ENCODE data around the gene COMTD1. TPM values are rescaled to one million over a fixed set of nuclear protein-coding genes. Genes with fewer than 3 reads are reported as not detected.
"Not testable (repeated sequence)": the region's sequence is repeated elsewhere in the genome, so short reads cannot be mapped to it uniquely, and the experiment has no call there.

COMTD1 gene
- total RNA-seq, 1 experiment from 2014 or later: 124 TPM

DNA sequence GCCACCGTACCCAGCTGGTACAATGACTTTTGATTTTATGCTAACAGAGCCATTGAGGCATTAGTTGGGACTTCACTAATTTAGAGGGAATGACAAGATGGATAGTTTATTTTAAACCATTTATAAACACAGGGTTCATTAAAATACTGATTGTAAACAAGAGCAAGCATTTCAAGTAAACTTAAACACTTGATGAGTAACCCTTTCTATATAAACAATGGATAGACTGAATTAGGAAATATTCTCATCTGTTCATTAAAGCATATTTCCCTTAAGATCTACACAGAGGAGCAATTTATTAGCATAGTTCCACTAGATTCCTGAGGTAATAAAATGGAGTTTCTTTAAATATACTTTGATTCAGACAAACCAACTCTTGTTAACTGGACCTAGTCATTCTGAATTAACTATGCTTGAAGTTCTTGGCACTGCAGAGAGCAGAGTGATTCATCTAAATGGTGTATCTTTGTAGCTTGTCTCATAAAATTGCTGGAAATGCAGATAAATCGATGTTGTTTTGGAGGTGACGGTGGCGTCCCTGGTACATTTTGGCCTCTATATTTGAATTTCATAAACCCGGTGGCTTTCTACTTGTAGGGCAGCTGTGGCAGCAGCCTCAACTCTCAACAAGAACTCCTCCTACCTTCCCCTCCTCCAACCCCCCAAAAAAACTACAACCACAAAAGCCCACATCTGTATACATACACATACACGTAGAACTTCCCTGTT lies 40.6 kb downstream of the COMTD1 start:
- no peak for DNase-seq (ENCODE audit: low spot score)

DNA sequence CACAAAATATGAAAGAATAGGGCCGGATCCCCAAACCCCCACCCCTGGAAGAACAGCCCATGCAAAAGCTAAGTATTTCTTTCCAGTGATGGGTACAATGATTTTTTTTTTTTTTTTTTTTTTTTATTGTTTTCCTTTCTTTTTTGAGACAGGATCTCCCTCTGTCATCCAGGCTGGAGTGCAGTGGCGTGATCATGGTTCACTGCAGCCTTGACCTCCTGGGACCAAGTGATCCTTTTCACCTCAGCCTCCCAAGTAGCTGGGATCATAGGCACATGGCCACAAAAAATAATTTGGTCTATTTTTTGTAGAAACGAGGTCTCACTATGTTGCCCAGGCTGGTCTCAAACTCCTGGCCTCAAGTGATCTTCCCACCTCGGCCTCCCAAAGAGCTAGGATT lies 41.1 kb downstream of the COMTD1 start:
- not testable (repeated sequence) for DNase-seq (ENCODE audit: low spot score)

DNA sequence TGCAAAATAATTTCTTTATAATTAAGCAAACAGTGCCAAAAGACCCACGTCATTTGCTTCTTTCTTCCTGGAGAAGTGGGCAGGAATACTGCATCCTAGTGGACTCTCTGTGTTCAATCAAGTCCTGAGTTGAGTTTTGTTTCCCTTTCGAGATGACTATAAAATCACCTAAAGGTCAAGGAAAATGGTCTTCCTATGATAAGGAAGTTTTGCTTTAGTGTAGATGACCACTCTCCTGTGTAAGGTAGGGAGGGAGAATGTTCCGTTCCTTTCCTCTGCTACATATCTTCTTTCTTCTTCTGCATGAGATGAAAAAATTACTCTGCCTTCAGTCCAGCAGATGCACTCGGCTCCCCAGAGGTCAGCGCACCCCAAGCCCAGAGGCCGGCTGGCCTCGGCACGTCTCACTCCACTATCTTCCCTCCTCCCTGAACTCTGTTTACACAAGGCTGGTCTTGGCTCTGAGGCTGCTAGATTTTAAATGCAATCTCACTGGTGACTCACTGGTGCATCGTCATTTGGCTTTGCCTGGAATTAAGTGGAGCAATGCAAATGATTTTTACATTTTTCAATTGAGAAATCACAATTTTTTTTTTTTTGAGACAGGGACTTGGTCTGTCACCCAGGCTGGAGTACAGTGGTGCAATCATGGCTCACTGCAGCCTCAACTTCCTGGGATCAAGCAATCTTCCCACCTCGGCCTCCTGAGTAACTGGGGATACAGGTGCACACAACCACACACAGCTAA lies 43.8 kb downstream of the COMTD1 start:
- peak; percentile 72 for DNase-seq (ENCODE audit: low spot score)

DNA sequence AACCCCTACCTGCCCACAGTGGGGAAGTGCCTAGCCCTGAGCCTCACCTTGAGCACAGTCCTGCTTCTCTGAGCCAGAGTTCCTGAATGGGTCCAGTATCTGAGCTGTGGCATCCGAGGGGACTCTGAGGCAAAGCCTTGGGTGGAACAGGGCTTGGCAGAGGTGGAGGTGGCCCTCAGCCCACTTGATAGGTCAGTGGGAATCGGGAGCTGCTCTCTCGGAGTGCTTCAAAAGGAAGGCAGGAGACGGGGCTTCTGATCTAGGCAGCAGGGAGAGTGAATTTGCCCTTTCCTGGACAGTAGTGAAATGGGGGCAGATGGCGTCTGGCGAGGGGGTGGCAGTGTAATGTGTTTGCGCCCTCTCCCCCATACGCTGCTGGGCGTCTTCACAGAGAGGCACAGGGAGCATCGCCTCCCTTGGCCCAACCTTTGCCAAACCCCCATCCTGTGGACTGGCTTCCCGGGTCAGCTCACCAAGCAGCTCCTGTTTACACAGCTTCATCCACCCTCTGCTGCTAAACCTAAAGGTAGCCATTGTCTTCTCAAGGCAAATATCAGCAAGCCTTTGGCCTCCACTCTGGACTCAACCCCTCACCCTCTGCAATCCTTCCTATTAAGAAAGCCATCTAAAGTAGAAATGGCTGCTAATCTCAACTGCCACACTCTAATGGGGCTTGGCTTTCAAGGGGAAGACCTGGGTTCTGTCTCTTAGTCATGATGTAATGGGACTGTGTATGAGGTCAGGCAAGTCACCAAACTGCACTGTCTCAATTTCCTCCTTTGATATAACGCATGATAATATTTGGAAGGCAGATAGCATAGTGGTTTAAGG lies 46.3 kb downstream of the COMTD1 start:
- no peak for DNase-seq (ENCODE audit: low spot score)

DNA sequence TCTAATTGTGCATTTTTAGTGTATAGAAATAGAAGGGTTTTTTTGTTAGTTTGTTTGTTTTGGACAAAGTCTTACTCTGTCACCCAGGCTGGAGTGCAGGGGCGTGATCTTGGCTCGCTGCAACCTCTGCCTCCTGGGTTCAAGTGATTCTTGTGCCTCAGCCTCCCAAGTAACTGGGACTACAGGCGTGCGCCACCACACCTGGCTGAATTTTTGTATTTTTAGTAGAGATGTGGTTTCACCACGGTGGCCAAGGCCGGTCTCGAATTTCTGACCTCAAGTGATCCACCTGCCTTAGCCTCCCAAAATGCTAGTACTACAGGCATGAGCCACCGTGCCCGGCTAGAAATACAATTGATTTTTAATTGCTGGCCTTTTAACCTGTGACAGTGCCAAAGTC lies 47.2 kb downstream of the COMTD1 start:
- not testable (repeated sequence) for DNase-seq (ENCODE audit: low spot score)

GRCh38 chr10:75187961-75188426 lies 47.8 kb downstream of the COMTD1 start:
- peak; percentile 76 for DNase-seq (ENCODE audit: low spot score)

DNA sequence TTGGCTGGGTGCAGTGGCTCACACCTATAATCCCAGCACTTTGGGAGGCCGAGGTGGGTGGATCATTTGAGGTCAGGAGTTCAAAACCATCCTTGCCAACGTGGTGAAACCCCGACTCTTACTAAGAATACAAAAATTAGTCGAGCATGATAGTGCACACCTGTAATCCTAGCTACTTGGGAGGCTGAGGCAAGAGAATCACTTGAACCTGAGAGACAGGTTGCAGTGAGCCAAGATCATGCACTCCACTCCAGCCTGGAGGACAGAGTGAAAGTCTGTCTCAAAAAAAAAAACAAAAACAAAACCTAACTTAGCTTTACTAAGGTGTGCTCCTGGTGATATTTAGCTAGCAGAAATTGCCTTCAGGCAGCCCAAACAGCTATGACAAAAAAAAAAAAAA lies 49.4 kb downstream of the COMTD1 start:
- DNase-seq (ENCODE audit: low spot score): no peak

Small RNAs within 50 kb of the gene (small RNA-seq; reads per million reads assigned to genes)
- not detected for gene HMGA1P5
- gene RPL39P25: not detected

Other genes with a start within 250 kb of the COMTD1 start
- gene SAMD8, start 124.3 kb downstream of the COMTD1 start, total RNA-seq (2014; rRNA removed; shearing (Covaris generic)): 6.4 and 8.0 TPM in 2 replicates
- 66.0 and 83.2 TPM in 2 replicates for gene VDAC2, start 25.2 kb downstream of the COMTD1 start, total RNA-seq (2014; rRNA removed; shearing (Covaris generic))
- gene ZNF503, start 165.8 kb upstream of the COMTD1 start, total RNA-seq (2014; rRNA removed; shearing (Covaris generic)): 4.6 and 8.8 TPM in 2 replicates
- gene LRMDA, start 195.7 kb upstream of the COMTD1 start, total RNA-seq (2014; rRNA removed; shearing (Covaris generic)): not detected in 2 replicates